GM20000 (cell line): ENCODE data around the gene NPTN.
A peak's percentile ranks its signal among the peaks of the same experiment; 100 is the strongest.

Experiments used
- DNase-seq: peaks from one replicate; pipeline ENCODE4 v3.0.0; 2012; ENCODE audit warnings: low spot score
- TF ChIP-seq, protein P1 (sequence below): IDR thresholded peaks from 2 replicates; pipeline ENCODE4 v1.5.1; 2012; ENCODE audit warnings: mild to moderate bottlenecking, control low read depth; ENCODE audit errors: extremely low read depth, missing control alignments

The NPTN gene

DNA sequence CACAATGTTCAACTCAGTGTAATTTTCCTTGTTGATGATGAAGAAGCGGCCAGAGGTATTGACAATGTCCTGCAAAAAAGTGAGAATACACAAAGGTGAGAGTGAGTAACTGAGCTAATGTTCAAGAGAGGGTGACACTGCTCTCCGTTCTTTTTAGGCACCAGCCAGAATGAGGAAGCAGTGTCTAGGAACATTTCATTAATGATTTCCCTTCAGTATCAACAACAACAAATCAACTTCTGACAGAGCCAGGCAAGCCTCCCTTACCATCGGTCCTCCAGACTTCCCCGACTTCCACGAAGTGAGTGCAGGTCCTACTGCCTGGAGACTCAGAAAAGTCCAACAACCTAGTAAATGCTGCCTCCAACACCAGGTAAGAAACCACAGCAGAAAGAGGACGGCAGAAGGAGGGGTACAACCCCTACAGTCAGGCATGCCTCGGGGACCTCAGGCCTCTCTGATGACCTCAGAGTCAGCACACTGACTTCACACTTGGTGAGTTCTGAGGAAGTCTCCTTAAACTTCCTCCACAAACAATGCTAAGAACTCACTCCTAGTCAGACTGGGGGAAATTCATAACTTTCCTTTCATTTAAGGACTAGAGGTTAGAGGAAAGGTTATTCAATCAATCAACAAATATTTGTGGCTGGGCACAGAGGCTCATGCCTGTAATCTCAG, 62.7 kb downstream of the NPTN start:
- no peak for DNase-seq
- TF ChIP-seq, protein P1, sequence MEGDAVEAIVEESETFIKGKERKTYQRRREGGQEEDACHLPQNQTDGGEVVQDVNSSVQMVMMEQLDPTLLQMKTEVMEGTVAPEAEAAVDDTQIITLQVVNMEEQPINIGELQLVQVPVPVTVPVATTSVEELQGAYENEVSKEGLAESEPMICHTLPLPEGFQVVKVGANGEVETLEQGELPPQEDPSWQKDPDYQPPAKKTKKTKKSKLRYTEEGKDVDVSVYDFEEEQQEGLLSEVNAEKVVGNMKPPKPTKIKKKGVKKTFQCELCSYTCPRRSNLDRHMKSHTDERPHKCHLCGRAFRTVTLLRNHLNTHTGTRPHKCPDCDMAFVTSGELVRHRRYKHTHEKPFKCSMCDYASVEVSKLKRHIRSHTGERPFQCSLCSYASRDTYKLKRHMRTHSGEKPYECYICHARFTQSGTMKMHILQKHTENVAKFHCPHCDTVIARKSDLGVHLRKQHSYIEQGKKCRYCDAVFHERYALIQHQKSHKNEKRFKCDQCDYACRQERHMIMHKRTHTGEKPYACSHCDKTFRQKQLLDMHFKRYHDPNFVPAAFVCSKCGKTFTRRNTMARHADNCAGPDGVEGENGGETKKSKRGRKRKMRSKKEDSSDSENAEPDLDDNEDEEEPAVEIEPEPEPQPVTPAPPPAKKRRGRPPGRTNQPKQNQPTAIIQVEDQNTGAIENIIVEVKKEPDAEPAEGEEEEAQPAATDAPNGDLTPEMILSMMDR: no peak

GRCh38 chr15:73569361-73569760, 63.8 kb downstream of the NPTN start:
- no peak for DNase-seq
- TF ChIP-seq, protein P1: no peak

DNA sequence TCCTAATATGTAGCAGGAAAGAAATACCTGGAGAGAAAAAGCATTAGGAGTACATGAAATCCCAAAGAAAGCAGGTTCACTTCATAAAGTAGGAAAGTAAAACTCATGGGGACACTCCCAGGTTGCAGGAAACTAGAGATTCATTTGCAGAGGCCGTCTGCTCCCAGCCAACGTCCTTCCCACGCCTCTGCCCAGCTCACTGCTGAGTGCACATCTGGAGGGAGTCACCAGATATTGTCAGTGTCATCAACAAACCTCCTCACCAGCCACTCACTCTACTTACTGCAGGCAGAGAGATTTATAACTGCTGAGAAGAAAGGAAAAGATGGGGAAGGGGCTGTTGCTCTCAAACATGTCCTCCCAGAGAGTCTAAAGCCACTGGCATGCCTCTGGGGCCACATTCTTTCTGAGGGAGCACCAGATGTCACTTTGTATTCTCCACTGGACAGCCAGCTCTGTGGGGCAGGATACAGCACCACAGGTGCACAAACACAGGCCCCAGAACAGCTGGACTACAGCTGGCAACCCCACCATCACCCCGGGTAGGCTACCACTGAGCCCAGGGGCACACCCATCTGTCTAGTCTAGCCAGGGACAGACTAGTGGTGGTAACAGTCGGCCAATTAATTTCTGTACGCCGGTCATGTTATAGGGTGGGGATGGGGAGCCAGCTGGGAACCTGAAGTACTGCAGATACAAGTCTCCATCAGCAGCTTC, 64.5 kb downstream of the NPTN start:
- DNase-seq: no peak
- TF ChIP-seq, protein P1: no peak

DNA sequence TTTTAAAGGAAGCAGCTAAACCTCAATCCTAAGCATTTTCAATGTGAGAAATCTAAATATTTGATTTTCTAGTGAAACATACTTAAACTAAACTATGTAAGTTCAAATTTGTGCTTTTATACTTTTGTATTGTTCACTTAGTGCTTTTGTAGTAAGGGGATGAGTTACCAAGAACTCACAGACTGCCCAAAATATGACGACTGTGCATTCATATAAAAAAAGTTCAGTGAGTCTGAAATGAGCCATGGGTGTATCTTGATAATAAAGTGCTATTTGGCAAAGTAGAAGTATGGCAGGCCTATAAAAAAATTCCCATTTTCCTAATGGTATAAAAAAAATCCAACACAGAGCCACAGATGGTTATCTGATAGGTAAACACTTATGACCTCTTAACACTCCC, 66.2 kb downstream of the NPTN start:
- TF ChIP-seq, protein P1: no peak
- no peak for DNase-seq

GRCh38 chr15:73564255-73564654, 68.9 kb downstream of the NPTN start:
- no peak for DNase-seq
- TF ChIP-seq, protein P1: no peak

- peak; percentile 32 for DNase-seq
- TF ChIP-seq, protein P1: no peak
Measured at GRCh38 chr15:73560501-73561117, 72.6 kb downstream of the NPTN start.

DNA sequence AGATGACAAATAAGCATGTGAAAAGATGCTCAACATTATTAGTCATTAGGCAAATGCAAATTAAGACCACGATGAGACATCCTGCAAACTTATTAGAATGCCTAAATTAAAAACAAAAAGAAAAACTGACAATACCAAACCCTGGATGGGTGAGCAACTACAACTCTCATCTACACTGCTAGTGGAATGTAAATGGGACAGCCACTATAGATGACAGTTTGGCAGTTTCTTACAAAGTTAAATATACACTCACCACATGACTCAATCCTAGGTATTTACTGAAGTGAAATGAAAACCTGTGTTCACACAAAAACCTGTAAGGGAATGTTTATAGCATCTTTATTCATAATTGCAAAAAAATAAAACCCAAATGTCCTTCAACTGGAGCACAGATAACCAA, 74.7 kb downstream of the NPTN start:
- TF ChIP-seq, protein P1: no peak
- no peak for DNase-seq
